ENCODE measurements around the gene BRSK2. TPM values are rescaled to one million over a fixed set of nuclear protein-coding genes. Genes with fewer than 3 reads are reported as not detected.
A peak's percentile ranks its signal among the peaks of the same experiment; 100 is the strongest.

The BRSK2 gene
- total RNA-seq, 1 experiment from 2014 or later: 1.2 TPM

- Histone ChIP-seq H3K4me2 (ENCODE audit: low read length) (no peak overlapping the region), H3K79me2 (ENCODE audit: low read length) (no peaks in the 10 kb centered on the region), H4K20me1 (ENCODE audit: low read length) (no peaks in the 10 kb centered on the region), H3K9ac (ENCODE audit: low read length) (no peak overlapping the region), H3K4me1 (ENCODE audit: insufficient read depth, low read length) (no peaks in the 10 kb centered on the region), H3K27ac (ENCODE audit: low read length) (no peak overlapping the region), H3K4me3 (ENCODE audit: low read length) (no peak overlapping the region), H3K36me3 (ENCODE audit: low read depth, low read length) (no peaks in the 10 kb centered on the region), H2AFZ (ENCODE audit: low read length) (no peak overlapping the region), H3K9me2 (replicated peaks; ENCODE audit: low read length) (no peaks in the 10 kb centered on the region), H3F3A (ENCODE audit: low read length, unreplicated experiment) (no peaks in the 10 kb centered on the region), H3K27me3 (ENCODE audit: low read length) (peaks cover 11% of the 10 kb centered on the region; the same call in 1 of the 2 replicates), H3K9me3 (ENCODE audit: low read length) (no peaks in the 10 kb centered on the region)
- intact Hi-C loops (cut with micrococcal nuclease): no loop called here
- TF ChIP-seq CTCF (conservative IDR thresholded peaks at IDR 0.05; ENCODE audit: low read depth, low read length) (no peak), EZH2 (IDR thresholded peaks at IDR 0.05; ENCODE audit: low read length, unreplicated experiment) (no peak), EZH2phosphoT487 (IDR thresholded peaks at IDR 0.05; ENCODE audit: borderline replicate concordance, low read length) (no peak)
- POLR2A ChIA-PET (ENCODE audit: unreplicated experiment): no interaction called here
- DNase-seq: peak; percentile 6
- ATAC-seq: no peak
- CTCF ChIA-PET: no interaction called here
- BruUV-seq (replicated peaks): no TSS peak
These were observed 38.3 kb upstream of the BRSK2 start for GRCh38 chr11:1351278-1351937.

- CTCF ChIA-PET: no interaction called here
- BruUV-seq (replicated peaks): no TSS peak
These were observed 36.9 kb upstream of the BRSK2 start for GRCh38 chr11:1352696-1353382.

More at GRCh38 chr11:1352696-1353382, 36.9 kb upstream of the BRSK2 start:
- Histone ChIP-seq H3F3A (ENCODE audit: low read length, unreplicated experiment) (no peaks in the 10 kb centered on the region), H2AFZ (ENCODE audit: low read length) (no peak overlapping the region), H3K9me2 (replicated peaks; ENCODE audit: low read length) (no peaks in the 10 kb centered on the region), H4K20me1 (ENCODE audit: low read length) (no peaks in the 10 kb centered on the region), H3K27ac (ENCODE audit: low read length) (no peak overlapping the region), H3K9me3 (ENCODE audit: low read length) (no peaks in the 10 kb centered on the region), H3K4me2 (ENCODE audit: low read length) (no peak overlapping the region), H3K79me2 (ENCODE audit: low read length) (no peaks in the 10 kb centered on the region), H3K4me1 (ENCODE audit: insufficient read depth, low read length) (no peaks in the 10 kb centered on the region), H3K4me3 (ENCODE audit: low read length) (no peak overlapping the region), H3K27me3 (ENCODE audit: low read length) (peaks cover 11% of the 10 kb centered on the region; the same call in 1 of the 2 replicates), H3K36me3 (ENCODE audit: low read depth, low read length) (no peaks in the 10 kb centered on the region), H3K9ac (ENCODE audit: low read length) (no peak overlapping the region)
- ATAC-seq: no peak
- POLR2A ChIA-PET (ENCODE audit: unreplicated experiment): no interaction called here
- no peak for TF ChIP-seq CTCF (conservative IDR thresholded peaks at IDR 0.05; ENCODE audit: low read depth, low read length)
- TF ChIP-seq EZH2phosphoT487 (IDR thresholded peaks at IDR 0.05; ENCODE audit: borderline replicate concordance, low read length): no peak
- TF ChIP-seq EZH2 (IDR thresholded peaks at IDR 0.05; ENCODE audit: low read length, unreplicated experiment): no peak
- intact Hi-C loops (cut with micrococcal nuclease): no loop called here
- DNase-seq: no peak
